Activated T-helper 1 cell treated with Interleukin-2 at 50 U/mL for 16 hours (primary cell): Measurements from ENCODE around the gene TDRD10.
A peak's percentile ranks its signal among the peaks of the same experiment; 100 is the strongest.

Experiments used
- DNase-seq: peaks from one replicate; pipeline ENCODE4 v3.0.0-alpha.2; 2020; ENCODE audit warnings: low read depth

The TDRD10 gene

GRCh38 chr1:154553056-154554030 is 51.3 kb downstream of the TDRD10 start:
- no peak for DNase-seq

GRCh38 chr1:154556422-154556821 is 54.4 kb downstream of the TDRD10 start:
- no peak for DNase-seq

DNA sequence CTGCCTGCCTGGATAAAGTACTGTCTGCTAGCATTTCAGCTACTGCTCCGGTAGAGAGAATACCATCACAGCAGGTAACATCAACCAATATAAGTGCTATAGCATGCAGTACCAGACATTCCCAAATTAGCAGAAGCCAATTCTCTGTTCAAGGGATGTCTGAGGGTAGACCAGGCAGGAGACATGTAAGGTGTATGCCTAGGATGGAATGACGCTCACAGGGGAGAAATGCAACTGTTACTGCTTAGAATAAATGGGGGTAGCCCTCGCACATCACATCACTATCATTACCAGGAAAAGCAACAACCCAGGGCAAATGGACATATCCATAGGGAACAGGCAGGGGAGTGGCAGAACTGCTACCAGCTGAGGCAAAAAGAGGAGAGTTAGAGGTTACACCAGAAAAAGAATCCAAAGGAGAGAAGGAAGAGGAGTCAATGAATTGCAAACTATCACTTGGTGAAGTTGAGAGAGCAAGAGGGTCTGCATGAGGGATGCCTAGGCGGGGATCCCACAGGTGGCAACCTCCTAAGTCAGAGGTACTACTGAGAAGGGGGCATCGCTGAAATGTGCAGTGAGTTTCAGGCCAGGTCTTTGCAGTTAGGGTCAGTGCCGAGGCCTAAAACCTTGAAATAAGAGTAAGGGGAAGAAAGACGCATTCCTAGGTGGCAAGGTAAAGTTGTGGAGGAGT is 55.4 kb downstream of the TDRD10 start:
- no peak for DNase-seq

GRCh38 chr1:154557939-154558719 is 56.1 kb downstream of the TDRD10 start, which contains the start of gene UBE2Q1:
Gene UBE2Q1 (minus strand): TSS chr1:154558662. CDS start chr1:154558553, 109 bp downstream.
- DNase-seq = no peak

- DNase-seq = peak; percentile 100
These were observed 56.9 kb downstream of the TDRD10 start for GRCh38 chr1:154558720-154559465.

GRCh38 chr1:154559466-154560044 is 57.5 kb downstream of the TDRD10 start:
- peak; percentile 66 for DNase-seq

GRCh38 chr1:154565876-154566275 is 63.9 kb downstream of the TDRD10 start:
- DNase-seq = no peak

DNA sequence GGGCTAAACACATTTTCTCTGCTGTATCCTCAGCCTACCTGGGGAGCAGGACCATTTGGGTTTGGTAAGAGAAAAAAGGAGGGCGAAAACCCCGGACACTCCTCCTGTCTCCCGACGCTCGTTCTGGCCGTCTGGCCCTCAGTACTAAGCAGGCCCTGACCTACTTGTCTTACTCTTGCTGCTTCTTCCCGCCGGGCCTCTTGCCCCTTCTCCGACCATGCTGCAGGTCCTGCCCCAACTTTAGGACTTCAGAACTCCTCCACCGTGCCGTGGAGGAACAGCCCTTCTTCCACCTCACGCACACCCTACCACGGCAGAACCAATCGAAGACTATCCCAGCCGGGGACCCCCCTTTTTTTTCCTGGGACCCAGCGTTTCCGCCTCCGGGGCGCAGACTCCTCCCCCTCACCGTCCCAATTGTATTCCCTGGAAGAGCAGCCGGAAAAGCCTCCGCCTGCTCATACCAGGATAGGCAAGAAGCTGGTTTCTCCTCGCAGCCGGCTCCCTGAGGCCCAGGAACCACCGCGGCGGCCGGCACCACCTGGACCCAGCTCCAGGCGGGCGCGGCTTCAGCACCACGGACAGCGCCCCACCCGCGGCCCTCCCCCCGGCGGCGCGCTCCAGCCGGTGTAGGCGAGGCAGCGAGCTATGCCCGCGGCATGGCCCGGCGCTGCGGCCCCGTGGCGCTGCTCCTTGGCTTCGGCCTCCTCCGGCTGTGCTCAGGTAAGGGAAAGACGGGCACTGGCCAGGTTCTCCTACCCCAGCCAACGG is 65.6 kb downstream of the TDRD10 start, which contains the start of gene CHRNB2:
CHRNB2 (plus strand) TSS at position 393 of the 771 bp plus-strand sequence; CDS start at position 660, 267 bp downstream.
- peak; percentile 58 for DNase-seq

DNA sequence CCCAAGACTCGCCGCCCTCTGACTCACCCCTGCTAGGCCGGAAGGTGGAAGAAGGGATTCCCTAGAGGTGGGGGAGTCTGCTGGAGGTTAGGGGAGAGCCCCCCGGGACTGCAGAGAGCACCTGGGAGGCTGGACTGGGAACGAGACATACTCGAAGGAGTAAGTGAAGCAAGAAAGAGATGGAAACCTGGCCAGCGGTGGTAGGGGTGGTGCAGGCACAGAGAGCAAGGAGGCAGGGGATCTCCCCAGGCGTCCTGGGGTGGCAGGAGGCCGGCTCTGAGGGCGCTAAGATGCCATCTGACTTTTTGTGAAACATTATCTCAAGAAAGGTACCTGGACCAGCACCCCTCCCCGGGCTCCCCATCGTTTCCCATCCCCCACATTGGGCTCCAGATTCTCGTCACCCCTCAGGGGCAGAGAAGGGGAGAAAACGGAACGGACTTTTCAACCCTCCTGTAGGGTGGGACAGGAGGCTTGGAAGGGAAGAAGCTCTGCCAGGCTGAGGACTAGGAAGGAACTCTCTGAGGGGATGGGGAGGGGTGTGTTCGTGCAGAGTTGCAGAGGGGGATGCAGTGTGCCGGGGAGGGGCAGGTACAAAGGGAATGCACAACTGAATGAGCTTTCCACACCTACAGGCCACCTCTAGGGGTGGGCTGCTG is 66.3 kb downstream of the TDRD10 start:
- no peak for DNase-seq

DNA sequence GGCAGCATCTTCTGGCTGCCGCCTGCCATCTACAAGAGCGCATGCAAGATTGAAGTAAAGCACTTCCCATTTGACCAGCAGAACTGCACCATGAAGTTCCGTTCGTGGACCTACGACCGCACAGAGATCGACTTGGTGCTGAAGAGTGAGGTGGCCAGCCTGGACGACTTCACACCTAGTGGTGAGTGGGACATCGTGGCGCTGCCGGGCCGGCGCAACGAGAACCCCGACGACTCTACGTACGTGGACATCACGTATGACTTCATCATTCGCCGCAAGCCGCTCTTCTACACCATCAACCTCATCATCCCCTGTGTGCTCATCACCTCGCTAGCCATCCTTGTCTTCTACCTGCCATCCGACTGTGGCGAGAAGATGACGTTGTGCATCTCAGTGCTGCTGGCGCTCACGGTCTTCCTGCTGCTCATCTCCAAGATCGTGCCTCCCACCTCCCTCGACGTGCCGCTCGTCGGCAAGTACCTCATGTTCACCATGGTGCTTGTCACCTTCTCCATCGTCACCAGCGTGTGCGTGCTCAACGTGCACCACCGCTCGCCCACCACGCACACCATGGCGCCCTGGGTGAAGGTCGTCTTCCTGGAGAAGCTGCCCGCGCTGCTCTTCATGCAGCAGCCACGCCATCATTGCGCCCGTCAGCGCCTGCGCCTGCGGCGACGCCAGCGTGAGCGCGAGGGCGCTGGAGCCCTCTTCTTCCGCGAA is 69.4 kb downstream of the TDRD10 start:
- DNase-seq = no peak

GRCh38 chr1:154571964-154572288 is 69.9 kb downstream of the TDRD10 start:
- no peak for DNase-seq

DNA sequence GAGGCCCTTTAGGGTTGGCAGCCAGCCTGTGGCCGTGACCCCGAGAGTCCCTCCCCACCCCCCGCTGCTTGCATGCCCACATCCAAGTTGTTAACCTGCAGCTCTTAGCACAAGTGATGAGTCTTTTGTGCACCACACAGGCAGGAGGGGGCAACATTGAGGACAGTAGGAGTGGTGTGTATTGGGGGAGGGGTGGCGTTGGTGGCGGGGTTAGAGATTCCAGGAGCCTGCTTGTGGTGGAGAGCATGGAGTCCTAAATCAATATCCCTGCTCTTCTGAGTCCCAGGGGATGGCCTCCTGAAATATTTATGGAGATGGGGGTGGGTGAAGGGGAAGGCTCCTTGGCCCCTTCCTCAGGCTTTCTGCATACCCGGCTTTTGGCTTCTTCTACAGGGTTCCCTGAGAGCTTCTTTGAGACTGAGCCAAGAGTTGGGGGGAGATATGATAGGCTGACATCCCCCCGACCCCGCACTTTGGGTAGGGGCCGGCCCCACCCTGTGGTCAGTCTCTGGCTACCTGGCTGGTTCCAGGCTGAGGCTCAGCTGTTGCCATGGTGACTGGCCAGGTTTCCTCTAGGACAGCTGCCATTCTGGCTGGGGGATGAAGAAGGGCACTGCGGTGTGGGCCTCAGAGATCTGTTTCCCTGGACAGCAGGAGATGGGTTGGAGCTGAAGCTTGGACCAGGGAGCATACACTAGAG is 70.6 kb downstream of the TDRD10 start:
- no peak for DNase-seq

- no peak for DNase-seq
These were observed 71.1 kb downstream of the TDRD10 start for GRCh38 chr1:154573168-154573510.

DNA sequence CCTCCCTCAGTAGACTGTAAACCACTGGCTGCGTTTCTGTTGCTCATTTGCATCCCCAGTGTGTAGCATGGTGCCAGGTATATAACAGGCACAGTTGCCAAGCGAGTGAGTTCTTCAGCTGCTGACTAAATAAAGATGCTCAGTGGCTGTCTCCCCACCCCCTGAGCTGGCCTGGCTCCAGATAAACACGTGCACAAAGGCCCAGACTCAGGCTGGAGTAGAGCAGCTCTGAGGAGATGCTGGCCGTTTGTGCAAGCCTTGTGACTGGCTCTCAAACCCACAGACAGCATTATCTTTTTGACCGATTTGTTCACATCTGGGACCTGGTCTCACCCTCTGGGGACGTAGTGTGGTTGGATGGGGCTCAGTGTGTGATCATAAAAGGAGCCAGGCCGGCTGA is 72.7 kb downstream of the TDRD10 start:
- DNase-seq = no peak

- DNase-seq = no peak
These were observed 73.3 kb downstream of the TDRD10 start for GRCh38 chr1:154575147-154575927.

DNA sequence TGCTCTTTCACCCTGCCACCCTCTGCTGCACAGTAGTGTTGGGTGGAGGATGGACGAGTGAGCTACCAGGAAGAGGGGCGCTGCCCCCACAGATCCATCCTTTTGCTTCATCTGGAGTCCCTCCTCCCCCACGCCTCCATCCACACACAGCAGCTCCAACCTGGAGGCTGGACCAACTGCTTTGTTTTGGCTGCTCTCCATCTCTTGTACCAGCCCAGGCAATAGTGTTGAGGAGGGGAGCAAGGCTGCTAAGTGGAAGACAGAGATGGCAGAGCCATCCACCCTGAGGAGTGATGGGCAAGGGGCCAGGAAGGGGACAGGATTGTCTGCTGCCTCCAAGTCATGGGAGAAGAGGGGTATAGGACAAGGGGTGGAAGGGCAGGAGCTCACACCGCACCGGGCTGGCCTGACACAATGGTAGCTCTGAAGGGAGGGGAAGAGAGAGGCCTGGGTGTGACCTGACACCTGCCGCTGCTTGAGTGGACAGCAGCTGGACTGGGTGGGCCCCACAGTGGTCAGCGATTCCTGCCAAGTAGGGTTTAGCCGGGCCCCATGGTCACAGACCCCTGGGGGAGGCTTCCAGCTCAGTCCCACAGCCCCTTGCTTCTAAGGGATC is 74.0 kb downstream of the TDRD10 start:
- no peak for DNase-seq

- DNase-seq = no peak
These were observed 75.5 kb downstream of the TDRD10 start for GRCh38 chr1:154577346-154578057.
